ENCODE measurements around the gene CECR2. TPM values are rescaled to one million over a fixed set of nuclear protein-coding genes. Genes with fewer than 3 reads are reported as not detected.

Gene CECR2
- total and polyA plus RNA-seq, 2 of the 8 experiments (the other 6 are each of a cell fraction or from before 2014, with no cell fraction given): 18.3 to 123 TPM

GRCh38 chr22:17471886-17472535 lies 102.8 kb downstream of the CECR2 start (continued):
- TF ChIP-seq ZNF274 (IDR thresholded peaks at IDR 0.05; ENCODE audit: borderline replicate concordance, extremely low read depth, low read length): no peak
- TF ChIP-seq RBBP5 (IDR thresholded peaks at IDR 0.05; ENCODE audit: borderline replicate concordance, low read depth, low read length): no peak
- TF ChIP-seq CHD2 (IDR thresholded peaks at IDR 0.05; ENCODE audit: low read length): no peak
- no peak for TF ChIP-seq CREB1 (IDR thresholded peaks at IDR 0.05)
- TF ChIP-seq MAFK (IDR thresholded peaks at IDR 0.05; ENCODE audit: low read depth, low read length): no peak
- no peak for TF ChIP-seq CHD1 (IDR thresholded peaks at IDR 0.05; ENCODE audit: low read depth, low read length)
- TF ChIP-seq SUZ12 (IDR thresholded peaks at IDR 0.05; ENCODE audit: low read length): no peak
- no peak for TF ChIP-seq HDAC2 (IDR thresholded peaks at IDR 0.05; ENCODE audit: borderline replicate concordance in 1 of 2, low read depth in 2 of 2, low read length in 2 of 2)
- no peak for TF ChIP-seq ATF2 (IDR thresholded peaks at IDR 0.05; ENCODE audit: low read length)
- TF ChIP-seq RXRA (IDR thresholded peaks at IDR 0.05; ENCODE audit: insufficient read depth, low read depth, low read length): no peak
